CD4-positive, alpha-beta T cell treated with Interleukin-4 for 1 hour (primary cell): ENCODE measurements around the gene ITPR2.
A peak's percentile ranks its signal among the peaks of the same experiment; 100 is the strongest.
"Not testable (repeated sequence)": the region's sequence is repeated elsewhere in the genome, so short reads cannot be mapped to it uniquely, and the experiment has no call there.

Experiments used
- DNase-seq, 2 donors: peaks; one replicate each; pipeline ENCODE4 v3.0.0-alpha.2; 2020 to 2022

ITPR2 gene

GRCh38 chr12:26614011-26614616, 218.9 kb downstream of the ITPR2 start:
- DNase-seq, result peak in 1 of 2 donors; percentile 1

GRCh38 chr12:26612203-26612602, 220.8 kb downstream of the ITPR2 start:
- DNase-seq, result no peak

GRCh38 chr12:26611598-26611997, 221.4 kb downstream of the ITPR2 start:
- DNase-seq, result no peak

DNA sequence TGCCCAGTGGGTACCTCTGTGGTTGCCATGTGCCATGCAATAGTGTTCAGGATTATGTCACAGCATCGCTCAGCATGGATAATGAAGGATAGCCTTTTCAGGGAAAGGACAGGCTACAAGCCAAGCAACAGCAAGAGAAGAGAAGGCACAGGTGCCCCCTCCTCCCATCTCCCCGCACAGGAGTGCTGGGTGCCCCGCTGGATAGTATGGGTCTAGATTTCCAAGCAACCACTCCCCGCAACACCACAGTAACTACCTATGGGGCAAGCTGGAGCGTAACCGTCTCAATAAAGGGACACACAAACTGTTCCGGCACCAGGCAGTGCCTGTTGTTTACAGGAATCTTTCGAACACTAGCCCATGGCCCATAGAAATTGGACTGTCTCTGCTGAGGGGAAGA, 222.2 kb downstream of the ITPR2 start:
- no peak for DNase-seq

- DNase-seq, result no peak
These were observed 223.0 kb downstream of the ITPR2 start for GRCh38 chr12:26609986-26610385.

GRCh38 chr12:26608706-26609105, 224.3 kb downstream of the ITPR2 start:
- no peak for DNase-seq

DNA sequence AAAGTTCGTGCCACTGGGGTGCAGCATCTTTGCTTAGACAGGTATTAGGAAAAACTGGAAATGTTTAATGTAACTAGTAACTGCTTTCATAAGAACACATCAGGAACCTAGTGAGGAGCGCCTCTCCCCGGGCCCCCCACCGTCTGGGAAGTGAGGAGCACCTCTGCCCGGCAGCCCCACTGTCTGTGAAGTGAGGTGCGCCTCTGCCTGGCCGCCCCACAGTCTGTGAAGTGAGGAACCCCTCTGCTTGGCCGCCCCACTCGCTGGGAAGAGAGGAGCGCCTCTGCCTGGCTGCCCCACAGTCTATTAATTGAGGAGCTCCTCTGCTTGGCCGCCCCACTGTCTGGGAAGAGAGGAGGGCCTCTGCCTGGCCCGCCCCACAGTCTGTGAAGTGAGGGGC, 224.7 kb downstream of the ITPR2 start:
- no peak for DNase-seq

DNA sequence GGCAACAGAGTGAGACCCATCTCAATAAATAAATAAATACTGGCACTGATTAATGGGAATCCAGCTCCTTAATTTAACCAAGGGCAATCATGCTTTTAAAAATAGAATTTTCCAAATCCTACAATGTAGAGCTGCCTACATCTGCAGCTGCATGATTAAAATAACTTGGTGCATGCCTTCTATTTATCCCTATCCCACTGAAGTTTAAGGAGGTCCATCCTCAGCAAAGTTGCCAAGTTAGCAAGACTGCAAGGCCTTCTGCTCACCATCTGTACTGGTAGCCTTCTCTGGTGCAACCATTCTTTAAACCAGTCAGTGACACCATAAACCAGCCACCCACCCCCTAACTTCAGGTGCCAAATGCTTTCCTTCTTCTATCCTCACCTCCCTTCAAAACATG, 226.1 kb downstream of the ITPR2 start:
- DNase-seq, result no peak

DNA sequence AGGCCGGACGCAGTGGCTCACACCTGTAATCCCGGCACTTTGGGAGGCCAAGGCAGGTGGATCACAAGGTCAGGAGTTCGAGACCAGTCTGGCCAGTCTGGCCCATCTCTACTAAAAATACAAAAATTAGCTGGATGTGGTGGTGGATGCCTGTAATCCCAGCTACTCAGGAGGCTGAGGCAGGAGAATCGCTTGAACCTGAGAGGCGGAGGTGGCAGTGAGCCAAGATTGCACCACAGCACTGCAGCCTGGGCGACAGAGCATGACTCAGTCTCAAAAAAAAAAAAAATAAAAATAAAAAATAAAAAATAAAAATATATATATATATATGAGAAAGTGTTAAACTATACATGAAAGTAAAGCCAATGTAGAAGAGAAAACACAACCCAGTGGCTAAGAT, 228.2 kb downstream of the ITPR2 start:
- DNase-seq, result not testable (repeated sequence)

GRCh38 chr12:26599096-26599695, 233.8 kb downstream of the ITPR2 start:
- DNase-seq, result no peak

GRCh38 chr12:26595806-26596205, 237.2 kb downstream of the ITPR2 start:
- DNase-seq, result no peak

GRCh38 chr12:26580619-26581018, 252.4 kb downstream of the ITPR2 start:
- no peak for DNase-seq

- no peak for DNase-seq
These were observed 256.7 kb downstream of the ITPR2 start for GRCh38 chr12:26576266-26576665.

DNA sequence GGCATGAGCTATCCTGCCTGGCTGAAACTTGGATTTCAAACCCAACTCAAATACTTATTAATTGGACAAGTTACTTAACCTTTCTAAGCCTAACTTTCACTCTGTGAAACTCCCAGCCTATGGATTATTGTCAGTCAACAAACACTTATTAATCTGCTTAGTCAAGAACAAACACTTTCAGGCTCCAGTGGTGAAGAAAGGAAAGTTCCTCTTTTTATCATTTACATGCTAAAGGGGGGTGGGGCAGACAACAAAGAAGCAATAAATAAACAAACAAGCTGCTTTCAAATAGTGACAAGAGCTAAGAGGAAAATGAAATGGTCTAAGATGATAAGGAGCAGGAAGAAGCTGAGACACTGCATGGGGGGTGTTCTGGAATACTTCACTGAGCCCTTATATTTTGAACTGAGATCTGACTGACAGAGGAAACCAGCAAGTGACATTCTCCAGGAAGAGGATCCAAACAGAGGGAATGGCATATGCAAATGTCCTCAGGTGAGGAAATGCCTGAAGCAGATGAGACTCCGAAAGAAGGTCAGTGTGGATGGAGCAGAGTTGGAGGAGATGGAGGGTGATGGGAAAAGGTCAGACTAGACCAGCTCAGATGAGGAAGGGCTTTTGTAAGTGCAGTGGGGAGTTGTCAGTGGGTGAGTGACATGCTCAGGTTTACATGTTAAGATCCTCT, 259.6 kb downstream of the ITPR2 start:
- DNase-seq, result no peak

DNA sequence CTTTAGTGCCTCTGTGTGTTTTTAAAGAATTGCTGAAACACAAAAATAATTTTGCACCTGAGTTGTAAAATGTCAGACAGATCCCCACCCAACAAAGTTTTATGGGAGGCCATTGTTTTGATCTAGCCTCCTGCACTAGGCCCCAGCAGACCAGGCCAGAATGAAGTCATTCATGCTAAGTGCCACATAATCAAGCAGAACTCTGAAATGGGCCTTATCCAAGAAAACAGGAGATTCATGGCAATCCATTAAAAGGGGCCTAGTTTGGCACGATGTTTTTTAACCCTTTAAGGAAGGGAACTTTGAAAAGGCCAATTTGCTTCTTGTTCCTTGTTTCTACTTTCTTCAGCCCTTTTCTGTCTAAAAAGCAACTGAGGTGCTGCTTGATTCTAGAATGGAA, 260.9 kb downstream of the ITPR2 start:
- DNase-seq, result no peak

DNA sequence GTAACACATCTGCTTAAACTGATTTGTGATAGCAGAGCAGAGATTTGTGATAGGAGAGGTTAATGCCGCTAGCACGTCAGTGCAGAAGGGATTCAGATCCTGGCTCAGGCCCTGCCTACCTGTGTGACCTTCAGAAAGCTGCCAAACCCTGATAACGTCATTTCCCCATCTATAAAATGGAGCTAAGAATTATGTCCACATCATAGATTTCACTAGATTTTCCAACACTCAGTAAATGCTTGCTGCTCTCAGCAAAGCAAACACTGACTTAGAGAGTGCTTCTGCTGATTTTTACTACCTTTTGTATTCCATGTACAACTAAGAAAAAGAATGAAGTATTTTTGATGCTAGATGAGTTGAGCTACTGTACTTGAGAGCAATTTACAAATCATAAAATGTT, 261.4 kb downstream of the ITPR2 start:
- no peak for DNase-seq

DNA sequence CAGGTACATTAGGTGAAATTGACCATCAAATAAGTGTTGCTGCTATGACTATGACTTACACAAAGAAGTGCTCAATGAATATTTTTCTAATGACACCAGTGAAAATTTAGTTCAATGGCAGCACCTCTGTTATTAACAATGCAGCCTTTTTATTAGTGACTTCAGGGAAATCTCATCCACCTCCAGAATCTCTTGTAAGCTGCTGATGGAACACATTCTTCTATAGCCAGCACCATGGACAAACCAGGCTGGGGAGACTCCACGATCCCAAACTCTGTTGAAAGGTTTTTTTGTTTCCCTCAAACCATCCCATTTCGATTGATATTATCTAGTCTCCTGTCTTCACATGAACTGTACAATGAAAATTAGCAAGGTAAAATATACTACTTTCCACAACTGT, 265.9 kb downstream of the ITPR2 start:
- no peak for DNase-seq

- no peak for DNase-seq
These were observed 266.3 kb downstream of the ITPR2 start for GRCh38 chr12:26566675-26567074.

- DNase-seq, result no peak
These were observed 266.8 kb downstream of the ITPR2 start for GRCh38 chr12:26566186-26566585.

- DNase-seq, result no peak
These were observed 268.6 kb downstream of the ITPR2 start for GRCh38 chr12:26564391-26564790.

DNA sequence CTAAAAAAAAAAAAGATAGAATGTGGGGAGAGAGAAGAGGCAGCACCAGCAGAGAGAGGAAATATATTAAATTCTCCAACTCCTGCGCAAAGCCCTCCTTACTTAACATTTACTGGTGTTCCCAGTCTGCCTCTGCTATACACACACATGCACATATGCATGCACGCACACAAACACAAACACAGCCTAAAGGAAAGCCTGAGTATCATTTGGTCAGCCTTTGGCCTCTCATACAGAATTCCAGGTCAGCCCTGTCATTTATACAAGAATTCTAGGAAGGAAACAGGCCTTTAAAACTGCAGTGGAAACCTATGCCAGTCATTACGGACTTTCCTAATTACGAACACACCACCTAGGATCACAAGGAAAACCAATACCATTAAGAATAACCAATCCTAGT, 269.4 kb downstream of the ITPR2 start:
- DNase-seq, result no peak

DNA sequence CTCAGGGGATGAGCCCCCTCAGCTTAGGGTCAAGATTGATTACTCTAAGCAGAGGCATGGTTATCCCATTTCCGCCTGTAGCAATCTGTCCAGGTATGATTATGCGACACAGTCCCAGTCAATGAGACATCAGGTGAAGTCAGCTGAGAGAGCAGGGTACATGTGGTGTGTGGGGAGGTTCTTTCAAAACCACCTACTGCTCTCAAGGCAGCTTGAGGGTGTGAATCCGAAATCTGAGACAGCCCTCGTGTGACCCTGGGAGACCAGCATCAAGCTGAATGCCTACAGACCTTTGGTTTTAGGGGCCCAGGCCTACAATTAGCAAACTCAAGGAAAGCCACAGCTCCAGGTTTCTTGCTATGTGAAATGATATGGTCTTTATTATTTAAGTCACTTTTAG, 275.7 kb downstream of the ITPR2 start:
- no peak for DNase-seq

DNA sequence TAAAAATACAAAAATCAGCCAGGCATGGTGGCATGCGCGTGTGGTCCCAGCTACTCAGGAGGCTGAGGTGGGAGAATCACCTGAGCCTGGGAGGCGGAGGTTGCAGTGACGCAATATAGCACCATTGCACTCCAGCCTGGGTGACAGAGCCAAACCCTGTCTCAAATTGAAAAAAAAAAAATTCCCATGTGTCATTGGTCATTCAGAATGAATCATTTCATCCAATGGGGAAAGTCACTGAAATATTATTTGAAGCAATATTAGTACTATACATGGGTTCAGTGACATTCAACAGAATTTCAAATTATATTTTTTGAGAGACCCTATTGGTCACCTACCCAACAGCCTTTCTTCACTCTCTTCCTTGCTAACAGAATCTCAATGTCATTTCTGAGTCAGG, 276.1 kb downstream of the ITPR2 start:
- no peak for DNase-seq

DNA sequence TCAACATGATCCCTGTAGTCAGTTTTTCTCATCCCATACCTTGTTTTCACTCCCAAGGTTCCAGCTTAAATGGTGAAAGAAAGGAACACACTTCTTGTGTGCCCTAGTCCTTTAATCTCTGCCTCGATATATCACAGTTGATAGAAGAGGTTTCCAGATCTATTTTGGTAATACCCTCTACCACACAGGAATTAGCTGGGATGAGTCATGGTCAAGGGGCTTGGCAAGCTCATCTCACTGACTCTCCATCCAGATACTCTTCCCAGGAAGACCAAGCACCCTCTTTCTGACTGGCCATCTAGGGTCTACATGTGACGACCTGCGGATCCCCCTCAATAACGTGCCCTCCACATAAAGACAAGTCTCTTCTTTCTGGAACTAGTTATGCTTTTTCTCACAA, 277.9 kb downstream of the ITPR2 start:
- no peak for DNase-seq

DNA sequence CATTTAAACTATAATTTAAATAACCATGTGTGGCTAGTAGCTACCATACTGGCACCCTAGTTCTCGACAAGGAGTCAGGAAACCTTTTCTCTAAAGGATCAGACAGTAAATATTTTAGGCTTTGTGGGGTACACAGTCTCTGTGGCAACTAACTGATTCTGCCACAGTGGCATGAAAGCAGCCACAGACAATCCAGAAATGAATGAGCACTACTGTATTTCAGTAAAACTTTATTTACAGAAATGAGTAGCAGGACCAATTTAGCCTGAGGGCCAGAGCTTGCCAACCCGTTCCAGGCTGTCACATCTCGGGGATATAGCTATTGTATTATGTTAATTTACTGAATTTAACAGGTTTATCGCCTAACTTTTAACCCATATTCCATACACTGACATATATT, 278.7 kb downstream of the ITPR2 start:
- no peak for DNase-seq
